ENCODE results near the gene MCC.

Gene MCC

GRCh38 chr5:113161806-113162205, 326.4 kb downstream of the MCC start:
- DNase-seq (ENCODE audit: low spot score): no peak
- no peak for TF ChIP-seq CTCF (IDR thresholded peaks at IDR 0.05; ENCODE audit: borderline replicate concordance, control extremely low read depth, extremely low read depth, insufficient read depth, missing control alignments)

GRCh38 chr5:113157886-113158285, 330.4 kb downstream of the MCC start:
- no peak for TF ChIP-seq CTCF (IDR thresholded peaks at IDR 0.05; ENCODE audit: borderline replicate concordance, control extremely low read depth, extremely low read depth, insufficient read depth, missing control alignments)
- in situ Hi-C loops (cut with MboI; ENCODE audit: low sequenced_read_pairs, unreplicated experiment): no loop called here
- no peak for DNase-seq (ENCODE audit: low spot score)

More at GRCh38 chr5:113161806-113162205, 326.4 kb downstream of the MCC start:
- in situ Hi-C loops (cut with MboI; ENCODE audit: low sequenced_read_pairs, unreplicated experiment): no loop called here

GRCh38 chr5:113156271-113156877, 331.9 kb downstream of the MCC start:
- no peak for DNase-seq (ENCODE audit: low spot score)
- in situ Hi-C loops (cut with MboI; ENCODE audit: low sequenced_read_pairs, unreplicated experiment): no loop called here
- no peak for TF ChIP-seq CTCF (IDR thresholded peaks at IDR 0.05; ENCODE audit: borderline replicate concordance, control extremely low read depth, extremely low read depth, insufficient read depth, missing control alignments)

- TF ChIP-seq CTCF (IDR thresholded peaks at IDR 0.05; ENCODE audit: borderline replicate concordance, control extremely low read depth, extremely low read depth, insufficient read depth, missing control alignments): no peak
- DNase-seq (ENCODE audit: low spot score): no peak
- in situ Hi-C loops (cut with MboI; ENCODE audit: low sequenced_read_pairs, unreplicated experiment): no loop called here
Measured at GRCh38 chr5:113153512-113154097, 334.6 kb downstream of the MCC start.

GRCh38 chr5:113152380-113152740, 335.9 kb downstream of the MCC start:
- in situ Hi-C loops (cut with MboI; ENCODE audit: low sequenced_read_pairs, unreplicated experiment): no loop called here
- DNase-seq (ENCODE audit: low spot score): no peak
- TF ChIP-seq CTCF (IDR thresholded peaks at IDR 0.05; ENCODE audit: borderline replicate concordance, control extremely low read depth, extremely low read depth, insufficient read depth, missing control alignments): no peak

GRCh38 chr5:113151641-113152379, 336.4 kb downstream of the MCC start:
- no peak for DNase-seq (ENCODE audit: low spot score)
- no peak for TF ChIP-seq CTCF (IDR thresholded peaks at IDR 0.05; ENCODE audit: borderline replicate concordance, control extremely low read depth, extremely low read depth, insufficient read depth, missing control alignments)
- in situ Hi-C loops (cut with MboI; ENCODE audit: low sequenced_read_pairs, unreplicated experiment): no loop called here

Data from GM13976 (cell line).